Measurements from ENCODE around the gene KASH5.

Gene KASH5

DNA sequence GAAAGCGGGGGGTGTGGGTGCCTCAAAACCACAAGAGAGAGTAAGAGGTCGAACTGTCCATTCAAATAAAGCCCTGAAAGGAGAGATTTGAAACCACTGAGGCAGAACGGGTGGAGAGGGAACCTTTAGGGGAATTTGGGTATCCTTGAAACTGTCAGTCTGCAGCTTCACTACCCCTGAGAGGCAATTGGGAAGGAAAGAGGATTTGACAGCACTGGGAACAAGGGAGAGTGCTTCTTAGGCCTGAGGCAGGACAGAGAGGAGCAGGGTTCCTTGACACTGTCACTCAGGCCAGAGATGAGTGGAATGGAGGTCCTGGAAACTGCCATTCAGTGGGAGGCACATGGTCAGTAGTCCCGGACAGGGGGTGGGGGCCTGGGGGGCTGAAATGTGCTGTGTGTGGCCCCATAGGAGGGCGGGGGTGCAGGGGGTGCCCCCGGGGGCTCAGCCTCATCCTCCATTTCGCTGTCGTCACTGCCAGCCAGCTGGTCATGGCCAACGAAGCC, 42.2 kb downstream of the KASH5 start:
- peaks cover 75% of the 10 kb centered on the region for H3K27me3 ChIP-seq (replicated peaks; ENCODE audit: control insufficient read depth, insufficient read depth, low read length, poor library complexity, severe bottlenecking)
- DNase-seq = no peak
- H3K27ac ChIP-seq (ENCODE audit: insufficient read depth, low read length, poor library complexity, severe bottlenecking) = no peak overlapping the region
- H3K9me3 ChIP-seq (ENCODE audit: control insufficient read depth, low read length) = no peaks in the 10 kb centered on the region
- no peak overlapping the region for H3K4me3 ChIP-seq (ENCODE audit: insufficient read depth, low read depth, low read length, poor library complexity, severe bottlenecking)
- peaks cover 40% of the 10 kb centered on the region for H3K4me1 ChIP-seq (ENCODE audit: control insufficient read depth, insufficient read depth, low read length, poor library complexity, severe bottlenecking)
- no peaks in the 10 kb centered on the region for H3K36me3 ChIP-seq (ENCODE audit: control insufficient read depth, insufficient read depth, low read length)

DNA sequence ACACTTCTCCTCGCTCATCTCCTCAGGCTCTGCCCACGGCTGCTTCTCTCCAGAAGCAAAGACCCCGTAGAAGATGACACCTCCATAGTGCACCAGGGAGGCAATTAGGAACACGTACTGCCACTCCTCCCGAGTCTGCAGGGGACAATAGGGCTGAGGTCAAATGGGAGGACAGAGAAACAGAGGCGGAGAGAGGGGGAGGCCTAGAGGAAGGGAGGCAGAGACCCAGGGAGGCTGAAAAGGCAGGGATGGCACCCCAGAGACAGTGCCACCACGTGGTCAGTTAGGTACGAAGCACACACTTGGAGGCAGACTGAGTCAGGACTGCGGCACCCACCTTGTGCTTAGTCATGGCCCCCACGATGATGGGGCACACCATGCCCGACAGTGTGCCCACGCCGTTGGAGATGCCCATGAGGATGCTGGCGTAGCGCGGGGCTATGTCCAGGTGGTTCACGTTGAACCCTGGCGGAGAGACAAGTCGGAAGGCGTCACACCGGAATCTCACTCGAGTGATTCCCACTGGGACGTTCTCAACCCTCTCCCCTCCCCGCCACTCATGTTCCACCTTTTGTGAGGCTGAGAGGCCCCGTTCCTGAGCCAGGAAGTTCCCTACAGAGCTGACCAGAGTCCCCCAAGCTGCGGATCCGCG, 42.8 kb downstream of the KASH5 start:
- Histone ChIP-seq H3K36me3 (ENCODE audit: control insufficient read depth, insufficient read depth, low read length) (no peaks in the 10 kb centered on the region), H3K4me3 (ENCODE audit: insufficient read depth, low read depth, low read length, poor library complexity, severe bottlenecking) (no peak overlapping the region), H3K27ac (ENCODE audit: insufficient read depth, low read length, poor library complexity, severe bottlenecking) (no peak overlapping the region), H3K27me3 (replicated peaks; ENCODE audit: control insufficient read depth, insufficient read depth, low read length, poor library complexity, severe bottlenecking) (peaks cover 74% of the 10 kb centered on the region), H3K4me1 (ENCODE audit: control insufficient read depth, insufficient read depth, low read length, poor library complexity, severe bottlenecking) (peaks cover 39% of the 10 kb centered on the region), H3K9me3 (ENCODE audit: control insufficient read depth, low read length) (no peaks in the 10 kb centered on the region)
- no peak for DNase-seq

DNA sequence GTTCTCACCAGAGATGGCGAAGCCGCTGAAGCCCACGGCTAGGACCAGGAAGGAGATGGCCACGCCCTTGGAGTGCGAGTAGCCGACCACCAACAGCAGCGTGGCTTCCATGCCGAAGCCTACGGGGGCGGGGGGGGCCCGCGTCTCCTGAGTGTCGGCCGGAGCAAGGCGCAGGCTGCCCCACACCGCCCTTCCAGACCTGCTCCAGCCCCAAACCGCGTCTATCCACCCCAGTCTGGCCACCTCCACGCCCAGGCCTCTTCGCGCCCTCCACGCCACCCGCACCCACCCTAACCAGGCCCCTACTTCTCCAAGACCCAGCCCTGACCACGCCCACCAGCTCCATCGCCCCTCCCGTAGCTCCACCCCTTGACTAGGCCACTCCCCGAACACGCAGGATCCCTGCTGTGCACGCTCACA, 43.3 kb downstream of the KASH5 start:
- Histone ChIP-seq H3K9me3 (ENCODE audit: control insufficient read depth, low read length) (no peaks in the 10 kb centered on the region), H3K27me3 (replicated peaks; ENCODE audit: control insufficient read depth, insufficient read depth, low read length, poor library complexity, severe bottlenecking) (peaks cover 74% of the 10 kb centered on the region), H3K27ac (ENCODE audit: insufficient read depth, low read length, poor library complexity, severe bottlenecking) (no peak overlapping the region), H3K4me3 (ENCODE audit: insufficient read depth, low read depth, low read length, poor library complexity, severe bottlenecking) (no peak overlapping the region), H3K4me1 (ENCODE audit: control insufficient read depth, insufficient read depth, low read length, poor library complexity, severe bottlenecking) (peaks cover 37% of the 10 kb centered on the region), H3K36me3 (ENCODE audit: control insufficient read depth, insufficient read depth, low read length) (no peaks in the 10 kb centered on the region)
- DNase-seq = no peak

DNA sequence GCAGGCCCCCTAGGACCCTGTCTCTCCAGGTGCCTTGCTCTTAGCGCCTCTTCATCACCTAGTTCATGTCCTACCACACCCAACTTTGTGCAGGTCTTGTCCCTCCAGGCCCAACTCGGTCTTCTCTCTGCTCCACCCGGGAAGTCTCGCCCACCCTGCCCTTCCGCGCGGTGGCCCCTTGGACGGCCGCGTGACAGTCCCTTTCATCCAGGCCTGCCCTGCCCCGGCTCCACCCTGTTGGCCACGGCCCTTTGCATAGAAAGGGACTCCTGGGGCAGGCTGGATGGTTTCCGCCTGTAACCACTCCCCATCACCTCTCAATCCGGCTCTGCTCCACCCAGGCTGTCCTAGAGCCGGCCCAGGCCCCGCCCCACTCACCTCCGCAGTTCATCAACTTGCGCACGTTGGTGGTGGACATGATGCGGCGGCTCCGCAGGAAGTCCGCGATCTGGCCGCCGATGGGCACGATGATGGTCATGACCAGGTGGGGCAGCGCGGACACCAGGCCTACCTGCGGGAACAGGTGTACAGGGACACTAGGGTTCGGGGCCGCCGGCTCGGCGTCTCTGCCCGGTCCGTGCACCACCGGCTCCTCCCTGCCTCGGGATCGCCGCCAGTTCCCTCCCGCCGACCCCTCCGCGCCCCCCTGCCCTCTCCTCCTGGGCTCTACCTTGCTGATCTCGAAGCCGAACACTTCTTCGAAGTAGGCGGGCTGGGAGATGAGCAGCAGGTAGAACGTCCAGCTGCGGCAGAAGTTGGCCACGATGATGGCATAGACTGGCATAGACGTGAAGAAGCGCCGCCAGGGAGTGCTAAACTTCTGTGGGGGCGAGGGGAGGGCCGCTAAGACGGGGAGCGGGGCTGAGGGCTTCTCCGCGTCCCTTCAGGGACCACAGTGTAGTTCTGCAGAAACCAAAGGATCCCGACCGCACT, 44.4 kb downstream of the KASH5 start:
- DNase-seq = no peak
- H3K4me1 ChIP-seq (ENCODE audit: control insufficient read depth, insufficient read depth, low read length, poor library complexity, severe bottlenecking) = peaks cover 40% of the 10 kb centered on the region
- H3K4me3 ChIP-seq (ENCODE audit: insufficient read depth, low read depth, low read length, poor library complexity, severe bottlenecking) = no peak overlapping the region
- no peak overlapping the region for H3K27ac ChIP-seq (ENCODE audit: insufficient read depth, low read length, poor library complexity, severe bottlenecking)
- no peaks in the 10 kb centered on the region for H3K9me3 ChIP-seq (ENCODE audit: control insufficient read depth, low read length)
- peaks cover 71% of the 10 kb centered on the region for H3K27me3 ChIP-seq (replicated peaks; ENCODE audit: control insufficient read depth, insufficient read depth, low read length, poor library complexity, severe bottlenecking)
- no peaks in the 10 kb centered on the region for H3K36me3 ChIP-seq (ENCODE audit: control insufficient read depth, insufficient read depth, low read length)

- Histone ChIP-seq H3K27ac (ENCODE audit: insufficient read depth, low read length, poor library complexity, severe bottlenecking) (no peak overlapping the region), H3K27me3 (replicated peaks; ENCODE audit: control insufficient read depth, insufficient read depth, low read length, poor library complexity, severe bottlenecking) (peaks cover 69% of the 10 kb centered on the region), H3K36me3 (ENCODE audit: control insufficient read depth, insufficient read depth, low read length) (no peaks in the 10 kb centered on the region), H3K4me1 (ENCODE audit: control insufficient read depth, insufficient read depth, low read length, poor library complexity, severe bottlenecking) (peaks cover 30% of the 10 kb centered on the region), H3K9me3 (ENCODE audit: control insufficient read depth, low read length) (no peaks in the 10 kb centered on the region), H3K4me3 (ENCODE audit: insufficient read depth, low read depth, low read length, poor library complexity, severe bottlenecking) (no peak overlapping the region)
- DNase-seq = no peak
Measured at GRCh38 chr19:49433240-49433901, 45.3 kb downstream of the KASH5 start.

DNA sequence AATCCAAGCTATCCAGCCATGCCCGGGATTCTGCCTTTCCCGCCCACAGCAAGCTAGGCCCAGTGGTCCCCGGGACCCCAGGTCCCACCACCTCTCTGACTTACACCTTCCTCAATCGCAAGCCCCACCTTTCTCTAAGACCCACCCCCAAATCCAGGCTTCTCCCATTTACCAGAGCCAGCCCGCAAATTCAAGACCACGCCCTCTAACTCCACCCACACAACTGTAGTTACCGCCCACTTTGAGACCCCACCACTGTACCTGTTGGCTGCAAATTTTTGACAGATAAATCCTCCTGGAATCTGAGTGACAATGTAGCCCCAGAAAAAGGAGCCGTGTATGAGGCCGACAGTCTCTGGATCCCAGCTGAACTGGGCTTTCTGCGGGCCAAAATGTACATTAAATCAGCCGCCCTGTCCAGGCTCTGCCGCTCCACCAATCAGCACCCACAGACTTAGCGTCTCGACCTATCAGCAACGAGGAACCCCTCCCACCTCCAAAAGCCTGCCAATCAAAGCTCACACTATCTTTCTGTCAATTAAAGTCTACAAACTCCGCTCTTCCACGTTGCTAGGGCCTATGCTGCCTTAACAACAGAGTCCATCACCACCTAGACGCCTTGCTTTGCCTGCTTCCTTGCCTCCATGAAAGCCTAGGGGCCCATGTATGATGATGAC, 47.0 kb downstream of the KASH5 start:
- Histone ChIP-seq H3K27ac (ENCODE audit: insufficient read depth, low read length, poor library complexity, severe bottlenecking) (no peak overlapping the region), H3K27me3 (replicated peaks; ENCODE audit: control insufficient read depth, insufficient read depth, low read length, poor library complexity, severe bottlenecking) (peaks cover 75% of the 10 kb centered on the region), H3K9me3 (ENCODE audit: control insufficient read depth, low read length) (no peaks in the 10 kb centered on the region), H3K4me1 (ENCODE audit: control insufficient read depth, insufficient read depth, low read length, poor library complexity, severe bottlenecking) (peaks cover 25% of the 10 kb centered on the region), H3K36me3 (ENCODE audit: control insufficient read depth, insufficient read depth, low read length) (no peaks in the 10 kb centered on the region), H3K4me3 (ENCODE audit: insufficient read depth, low read depth, low read length, poor library complexity, severe bottlenecking) (no peak overlapping the region)
- no peak for DNase-seq

DNA sequence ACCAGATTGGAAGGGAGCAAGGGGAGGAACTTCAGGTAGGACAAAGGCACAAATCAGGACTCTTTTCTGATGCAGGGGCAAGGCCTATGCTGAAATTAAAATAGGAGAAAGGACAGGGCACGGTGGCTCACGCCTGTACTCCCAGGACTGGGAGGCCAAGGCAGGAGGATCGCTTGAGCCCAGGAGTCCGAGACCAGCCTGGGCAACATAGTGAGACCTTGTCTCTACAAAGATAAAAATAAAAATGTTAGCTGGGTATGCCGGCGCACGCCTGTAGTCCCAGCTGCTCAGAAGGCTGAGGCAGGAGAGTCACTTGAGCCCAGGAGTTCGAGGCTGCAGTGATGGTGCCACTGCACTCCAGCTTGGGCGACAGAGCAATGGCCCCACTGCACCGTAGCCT, 47.6 kb downstream of the KASH5 start:
- peaks cover 82% of the 10 kb centered on the region for H3K27me3 ChIP-seq (replicated peaks; ENCODE audit: control insufficient read depth, insufficient read depth, low read length, poor library complexity, severe bottlenecking)
- H3K4me3 ChIP-seq (ENCODE audit: insufficient read depth, low read depth, low read length, poor library complexity, severe bottlenecking) = no peak overlapping the region
- peaks cover 25% of the 10 kb centered on the region for H3K4me1 ChIP-seq (ENCODE audit: control insufficient read depth, insufficient read depth, low read length, poor library complexity, severe bottlenecking)
- DNase-seq = no peak
- no peaks in the 10 kb centered on the region for H3K9me3 ChIP-seq (ENCODE audit: control insufficient read depth, low read length)
- H3K27ac ChIP-seq (ENCODE audit: insufficient read depth, low read length, poor library complexity, severe bottlenecking) = no peak overlapping the region
- no peaks in the 10 kb centered on the region for H3K36me3 ChIP-seq (ENCODE audit: control insufficient read depth, insufficient read depth, low read length)

GRCh38 chr19:49436381-49437017, 48.5 kb downstream of the KASH5 start:
- Histone ChIP-seq H3K27ac (ENCODE audit: insufficient read depth, low read length, poor library complexity, severe bottlenecking) (no peak overlapping the region), H3K36me3 (ENCODE audit: control insufficient read depth, insufficient read depth, low read length) (no peaks in the 10 kb centered on the region), H3K4me1 (ENCODE audit: control insufficient read depth, insufficient read depth, low read length, poor library complexity, severe bottlenecking) (peaks cover 28% of the 10 kb centered on the region), H3K4me3 (ENCODE audit: insufficient read depth, low read depth, low read length, poor library complexity, severe bottlenecking) (no peak overlapping the region), H3K27me3 (replicated peaks; ENCODE audit: control insufficient read depth, insufficient read depth, low read length, poor library complexity, severe bottlenecking) (peaks cover 80% of the 10 kb centered on the region), H3K9me3 (ENCODE audit: control insufficient read depth, low read length) (no peaks in the 10 kb centered on the region)
- peak in 2 of 3 donors; percentile 37 to 43 for DNase-seq

DNA sequence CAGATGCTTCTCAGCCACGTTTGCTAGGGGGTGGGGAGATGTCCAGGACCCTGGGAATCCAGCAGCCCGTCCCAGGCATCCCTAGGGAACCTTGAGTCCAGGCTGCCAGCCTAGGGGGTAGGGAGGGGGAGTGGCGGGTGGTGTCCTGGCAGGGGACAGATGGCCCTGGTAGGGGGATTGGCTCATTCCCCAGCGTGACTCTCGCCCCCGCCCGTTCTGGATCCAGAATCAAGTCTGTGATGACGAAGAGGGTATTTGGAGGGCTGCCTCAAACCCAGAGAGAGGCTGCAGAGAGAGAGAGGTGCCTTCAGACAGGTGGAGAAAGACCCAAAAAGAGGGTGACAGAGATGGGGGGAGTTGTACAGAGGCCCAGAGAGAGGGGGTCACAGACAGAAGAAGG, 49.2 kb downstream of the KASH5 start:
- H3K4me1 ChIP-seq (ENCODE audit: control insufficient read depth, insufficient read depth, low read length, poor library complexity, severe bottlenecking) = peaks cover 27% of the 10 kb centered on the region
- H3K4me3 ChIP-seq (ENCODE audit: insufficient read depth, low read depth, low read length, poor library complexity, severe bottlenecking) = no peak overlapping the region
- H3K27ac ChIP-seq (ENCODE audit: insufficient read depth, low read length, poor library complexity, severe bottlenecking) = no peak overlapping the region
- no peaks in the 10 kb centered on the region for H3K9me3 ChIP-seq (ENCODE audit: control insufficient read depth, low read length)
- H3K36me3 ChIP-seq (ENCODE audit: control insufficient read depth, insufficient read depth, low read length) = no peaks in the 10 kb centered on the region
- DNase-seq = no peak
- H3K27me3 ChIP-seq (replicated peaks; ENCODE audit: control insufficient read depth, insufficient read depth, low read length, poor library complexity, severe bottlenecking) = peaks cover 80% of the 10 kb centered on the region

All from effector memory CD4-positive, alpha-beta T cell (primary cell).